GM18511 (cell line): ENCODE results near the gene LYRM7.
A peak's percentile ranks its signal among the peaks of the same experiment; 100 is the strongest.
"Not testable (repeated sequence)": the region's sequence is repeated elsewhere in the genome, so short reads cannot be mapped to it uniquely, and the experiment has no call there.

Experiments
- ATAC-seq: cut with Tn5 transposase; IDR thresholded peaks from one replicate; pipeline ENCODE4 v1.9.1; 2021; ENCODE audit warnings: mild to moderate bottlenecking, moderate library complexity; ENCODE audit not compliant: unreplicated experiment

The LYRM7 gene

DNA sequence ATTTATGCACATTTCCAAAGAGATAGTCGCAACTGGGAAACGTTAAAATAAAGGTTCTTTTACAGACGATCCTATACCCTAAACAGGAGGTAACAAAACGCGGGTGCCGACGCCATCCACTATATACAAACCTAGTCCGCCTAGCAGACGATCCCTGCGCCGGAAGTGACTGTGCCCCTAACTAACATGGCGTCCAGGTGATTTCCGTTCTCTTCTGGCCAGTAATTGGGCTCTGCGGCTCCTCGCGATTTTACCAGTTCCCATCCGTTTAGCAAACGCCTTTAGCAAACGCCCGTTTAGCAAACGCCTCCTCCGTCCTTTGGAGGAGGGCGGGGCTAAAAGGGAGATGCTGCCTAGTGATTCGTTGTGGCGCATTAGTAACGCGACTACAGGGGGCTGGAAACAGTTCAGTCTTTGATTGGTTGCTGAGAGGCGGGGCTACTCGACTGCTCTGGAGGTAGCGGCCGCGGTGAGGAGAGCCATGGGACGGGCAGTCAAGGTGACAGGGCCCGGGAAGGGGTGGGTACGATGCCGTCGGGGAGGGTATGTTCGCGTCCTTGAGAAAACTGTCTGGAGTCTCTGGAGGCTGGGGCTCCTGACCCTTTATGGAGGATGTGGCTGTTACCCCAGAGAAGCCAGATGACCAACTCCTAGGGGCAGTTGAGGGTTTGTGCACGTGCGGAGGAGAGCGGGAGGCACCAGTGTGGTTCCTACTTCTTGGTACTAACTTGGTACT, at the start of gene LYRM7:
LYRM7 (plus strand) TSS at position 405 of the 736 bp plus-strand sequence; CDS start at position 482, 77 bp downstream.
- peak; percentile 98 for ATAC-seq

DNA sequence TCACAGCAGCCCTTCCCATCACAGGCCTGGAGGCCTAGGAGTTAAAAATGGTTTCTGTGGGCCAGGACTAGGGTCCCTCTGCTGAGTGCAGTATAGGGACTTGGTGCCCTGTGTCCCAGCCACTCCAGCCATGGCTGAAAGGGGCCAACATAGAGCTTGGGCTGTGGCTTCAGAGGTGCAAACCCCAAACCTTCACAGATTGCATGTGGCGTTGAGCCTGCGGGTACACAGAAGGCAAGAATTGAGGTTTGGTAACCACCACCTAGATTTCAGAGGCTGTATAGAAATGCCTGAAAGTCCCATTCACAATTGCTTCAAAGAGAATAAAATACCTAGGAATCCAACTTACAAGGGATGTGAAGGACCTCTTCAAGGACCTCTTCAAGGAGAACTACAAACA, 43.5 kb upstream of the LYRM7 start:
- not testable (repeated sequence) for ATAC-seq

DNA sequence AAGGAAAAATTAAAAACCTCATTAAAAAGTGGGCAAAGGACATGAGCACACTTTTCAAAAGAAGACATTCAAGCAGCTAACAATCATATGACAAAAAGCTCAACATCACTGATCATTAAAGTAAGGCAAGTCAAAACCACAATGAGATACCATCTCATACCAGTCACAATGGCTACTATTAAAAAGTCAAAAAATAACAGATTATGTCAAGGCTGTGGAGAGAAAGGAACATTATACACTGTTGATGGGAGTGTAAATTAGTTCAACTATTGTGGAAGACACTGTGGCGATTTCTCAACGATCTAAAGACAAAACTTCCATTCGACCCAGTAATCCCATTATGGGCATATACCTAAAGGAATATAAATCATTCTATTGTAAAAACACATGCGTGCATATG, 41.4 kb upstream of the LYRM7 start:
- ATAC-seq, result no peak

- not testable (repeated sequence) for ATAC-seq
Measured at GRCh38 chr5:131133091-131133490, 37.7 kb upstream of the LYRM7 start.

- ATAC-seq, result not testable (repeated sequence)
Measured at GRCh38 chr5:131138406-131138805, 32.3 kb upstream of the LYRM7 start.

DNA sequence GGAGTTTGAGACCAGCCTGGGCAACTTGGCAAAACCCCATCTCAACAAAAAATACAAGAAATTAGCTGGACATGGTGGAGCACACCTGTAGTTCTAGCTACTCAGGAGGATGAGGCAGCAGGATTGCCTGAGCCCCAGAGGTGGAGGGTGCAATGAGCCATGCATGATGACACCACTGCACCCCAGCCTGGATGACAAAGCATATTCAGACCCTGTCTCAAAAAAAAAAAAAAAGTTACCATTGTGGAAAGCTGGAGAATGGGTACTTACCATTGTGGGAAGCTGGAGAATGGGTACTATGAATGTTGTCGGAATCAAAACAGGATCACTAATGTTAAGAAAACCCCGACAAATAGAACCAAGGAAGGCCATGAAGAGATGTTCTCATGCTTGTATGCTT, 31.4 kb upstream of the LYRM7 start:
- no peak for ATAC-seq

- no peak for ATAC-seq
Measured at GRCh38 chr5:131142970-131143617, 27.6 kb upstream of the LYRM7 start.

DNA sequence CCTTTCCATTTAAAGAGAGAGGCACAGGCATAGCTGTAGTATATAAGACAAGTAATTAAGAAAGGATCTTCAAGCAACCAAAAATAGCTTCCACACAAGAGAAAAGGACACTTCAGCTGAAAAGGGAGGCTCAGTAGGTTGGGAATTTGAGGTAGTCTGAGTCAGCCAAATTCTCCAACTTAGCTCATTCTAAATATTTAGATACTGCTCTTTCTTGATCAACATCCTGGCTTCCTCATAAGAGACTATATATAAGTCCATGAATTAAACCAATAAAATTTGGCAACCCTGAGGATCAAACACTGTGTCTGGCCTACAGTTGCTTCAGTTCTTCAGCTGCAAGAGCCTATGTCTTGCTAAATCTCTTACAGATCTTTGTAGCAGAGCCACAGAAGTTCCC, 23.5 kb upstream of the LYRM7 start:
- ATAC-seq, result no peak

DNA sequence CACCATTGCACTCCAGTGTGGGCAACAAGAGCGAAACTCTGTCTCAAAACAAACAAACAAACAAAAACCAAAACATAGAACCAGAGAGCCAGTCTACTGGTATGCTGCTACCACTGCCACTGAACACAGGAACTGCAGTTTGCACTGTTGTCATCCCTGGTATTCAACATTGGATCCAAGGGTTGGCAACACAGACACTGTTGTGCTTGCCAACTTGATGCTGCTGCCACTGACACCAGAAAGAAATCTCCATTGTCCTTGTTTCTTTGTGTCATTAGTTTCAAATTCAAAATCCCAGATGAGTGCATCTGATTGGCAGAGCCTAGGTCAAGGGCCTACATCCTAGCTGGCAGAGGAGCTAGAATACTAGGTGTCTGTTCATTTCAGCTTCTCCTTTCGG, 21.9 kb upstream of the LYRM7 start:
- ATAC-seq, result no peak

DNA sequence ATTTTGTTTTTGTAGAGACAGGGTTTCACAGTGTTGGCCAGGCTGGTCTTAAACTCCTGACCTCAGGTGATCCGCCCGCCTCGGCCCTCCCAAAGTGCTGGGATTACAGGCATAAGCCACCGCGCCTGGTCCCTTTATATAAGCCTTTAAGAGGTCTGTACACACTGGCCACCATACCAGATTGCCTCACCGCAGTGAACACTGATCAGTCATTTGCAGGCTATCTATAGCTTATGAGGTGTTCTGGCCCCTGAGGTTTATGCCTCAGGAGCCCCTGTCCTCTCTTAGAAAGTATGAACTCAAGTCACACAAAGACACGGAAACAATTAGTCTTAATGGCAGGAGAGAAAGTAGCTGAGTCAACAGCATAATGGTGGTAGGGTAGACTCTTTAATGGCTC, 20.3 kb upstream of the LYRM7 start:
- ATAC-seq, result no peak

DNA sequence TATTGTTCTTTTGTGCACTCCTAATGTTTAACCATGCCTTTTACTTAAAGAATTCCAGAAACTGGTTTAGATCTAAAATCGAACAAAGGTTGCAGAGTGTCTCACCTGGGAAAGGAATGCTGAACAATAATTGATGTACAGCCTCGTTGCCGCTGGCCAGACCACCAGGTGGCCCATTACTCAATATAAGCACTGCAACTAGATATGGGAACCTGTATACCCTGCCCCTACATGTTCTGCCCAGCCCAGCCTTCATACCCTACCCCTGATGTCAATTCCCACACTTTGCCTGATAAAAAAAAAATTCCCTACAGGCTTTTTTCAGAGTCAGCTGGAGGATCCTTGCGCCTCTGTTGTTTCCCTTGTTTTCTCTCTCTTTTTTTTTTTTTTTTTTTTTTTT, 19.5 kb upstream of the LYRM7 start:
- no peak for ATAC-seq

DNA sequence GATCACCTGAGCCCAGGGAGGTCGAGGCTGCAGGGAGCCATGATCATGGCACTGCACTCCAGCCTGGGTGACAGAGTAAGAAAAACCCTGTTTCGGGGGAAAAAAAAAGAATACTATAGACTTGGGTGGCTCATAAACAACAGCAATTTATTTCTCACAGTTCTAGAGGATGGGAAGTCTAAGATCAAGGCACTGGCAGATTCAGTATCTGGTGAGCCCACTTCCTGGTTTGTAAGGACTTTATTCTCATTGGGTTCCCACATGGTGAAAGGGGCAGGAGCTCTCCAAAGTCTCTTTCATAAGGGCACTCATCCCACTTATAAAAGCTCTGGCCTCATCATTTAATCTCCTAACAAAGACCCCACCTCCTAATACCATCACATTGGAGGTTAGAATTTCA, 14.4 kb upstream of the LYRM7 start:
- ATAC-seq, result no peak

DNA sequence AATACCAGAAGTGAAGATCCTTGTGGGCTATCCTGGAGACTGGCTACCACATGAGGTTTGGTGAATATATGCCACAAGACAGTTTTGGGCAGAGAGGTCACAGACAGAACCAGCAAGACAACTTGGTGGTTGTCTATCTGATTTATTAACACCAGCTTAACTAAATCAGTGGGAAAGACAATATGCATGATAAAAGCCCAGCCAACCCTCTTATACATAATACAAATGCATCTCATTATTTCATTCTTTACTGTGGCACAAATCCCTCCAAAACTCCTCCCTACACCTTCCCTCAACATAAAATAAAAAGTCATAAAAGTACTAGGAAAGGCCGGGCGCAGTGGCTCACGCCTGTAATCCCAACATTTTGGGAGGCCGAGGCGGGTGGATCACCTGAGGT, 13.8 kb upstream of the LYRM7 start:
- ATAC-seq, result no peak

- ATAC-seq, result no peak
Measured at GRCh38 chr5:131160134-131160533, 10.6 kb upstream of the LYRM7 start.

DNA sequence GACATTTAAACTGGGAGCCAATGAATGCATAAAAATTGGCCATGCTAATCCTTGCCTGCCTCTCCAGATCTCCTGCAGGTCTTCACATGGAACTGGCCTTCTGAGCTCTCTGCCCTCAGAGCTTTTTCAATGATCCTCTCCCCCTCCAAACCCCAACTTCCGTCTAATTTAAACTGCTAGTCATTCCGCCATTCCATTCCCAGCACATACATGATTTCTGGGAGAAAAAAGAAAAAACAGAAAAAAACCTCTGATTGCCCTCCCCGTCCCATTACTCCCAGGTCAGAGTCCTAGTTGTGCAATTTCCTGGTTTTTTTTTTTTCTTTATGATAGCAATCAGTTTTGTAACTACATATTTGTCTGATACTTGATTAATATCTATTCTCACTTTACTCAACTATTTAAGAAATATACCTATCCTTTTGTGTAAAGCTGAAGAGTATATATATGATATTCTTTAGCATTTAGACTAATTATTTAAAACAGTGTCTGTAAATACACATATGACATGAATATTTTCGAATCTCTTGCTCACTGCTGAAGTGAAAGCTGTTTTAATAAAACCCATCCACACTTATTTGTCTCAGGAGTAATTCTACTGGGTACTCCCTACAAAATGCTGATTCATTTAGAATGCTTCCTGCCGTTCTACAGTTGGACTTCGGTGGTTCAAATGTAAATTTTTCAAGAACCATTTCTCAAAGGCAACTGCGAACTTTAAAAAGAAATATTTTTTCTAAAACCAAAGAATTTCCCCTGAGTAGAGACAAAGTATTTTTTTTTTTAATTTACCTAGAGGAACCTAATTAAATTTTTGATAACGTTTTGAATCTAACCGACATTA, 7.2 kb upstream of the LYRM7 start:
- ATAC-seq, result no peak

GRCh38 chr5:131164191-131165118, 6.3 kb upstream of the LYRM7 start:
- ATAC-seq, result peak; percentile 79

DNA sequence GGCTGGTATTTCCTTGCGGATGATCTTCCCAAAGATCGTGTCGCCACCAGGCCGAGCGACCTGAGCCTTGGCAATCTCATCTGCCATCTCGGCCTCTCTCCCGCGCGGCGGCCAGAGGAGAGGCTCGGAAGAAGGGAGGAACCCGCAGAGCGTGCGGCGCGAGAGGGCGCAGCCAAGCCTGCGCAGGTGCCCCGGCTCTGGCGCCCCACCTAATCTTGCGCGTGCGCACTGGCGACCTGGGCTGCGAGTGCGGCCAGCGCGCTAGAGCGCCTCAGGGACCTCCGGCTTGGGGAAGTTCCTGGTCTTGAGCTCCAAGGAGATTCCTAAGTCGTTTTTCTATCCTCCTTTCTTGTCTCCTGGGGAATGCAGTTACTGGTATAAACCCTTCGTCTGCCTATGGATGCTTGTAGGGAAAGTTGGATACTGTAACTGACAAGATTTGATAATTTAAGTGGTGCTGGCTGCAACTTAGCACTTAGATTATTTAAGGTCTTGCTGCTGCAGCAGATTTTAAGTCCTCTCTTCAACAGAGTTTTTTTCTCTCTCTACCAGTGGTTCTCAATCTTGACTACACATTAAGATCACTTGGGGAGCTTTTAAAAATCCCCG, 5.5 kb upstream of the LYRM7 start, which contains the start of gene HINT1:
HINT1 (minus strand) TSS at position 138 of the 609 bp plus-strand sequence; CDS start at position 87, 51 bp downstream.
- ATAC-seq, result peak; percentile 86

GRCh38 chr5:131167615-131168014, 3.1 kb upstream of the LYRM7 start:
- ATAC-seq, result no peak

GRCh38 chr5:131169810-131170539, 769 bp upstream of the LYRM7 start:
- ATAC-seq, result no peak
